CD4-positive, CD25-positive, alpha-beta regulatory T cell (primary cell): ENCODE measurements around the gene ATP6V0E1. TPM values are rescaled to one million over a fixed set of nuclear protein-coding genes. Genes with fewer than 3 reads are reported as not detected.
"Not testable (repeated sequence)": the region's sequence is repeated elsewhere in the genome, so short reads cannot be mapped to it uniquely, and the experiment has no call there.

Source experiments
- ATAC-seq, 2 donors: fragments of 150-1000 bp; cut with Tn5 transposase; one replicate each; pipeline ENCODE4 v1.10.0; 2021; ENCODE audit warnings: low read depth in 2 of 2, moderate number of reproducible peaks in 2 of 2, moderate library complexity in 1 of 2
- DNase-seq, 3 donors: peaks; one replicate each; pipeline versions ENCODE4 v3.0.0 to v3.0.0-alpha.2; 2012 to 2022; ENCODE audit warnings: mixed read lengths in 1 of 3
- H3K27ac ChIP-seq: one replicate; pipeline ENCODE4 v1.7.0; 2013; ENCODE audit warnings: mild to moderate bottlenecking, low read length; ENCODE audit not compliant: insufficient read depth, poor library complexity, severe bottlenecking
- H3K27me3 ChIP-seq: one replicate; pipeline ENCODE4 v1.7.0; 2013; ENCODE audit warnings: low read length; ENCODE audit not compliant: control insufficient read depth, insufficient read depth
- H3K36me3 ChIP-seq: one replicate; pipeline ENCODE4 v1.7.0; 2013; ENCODE audit warnings: mild to moderate bottlenecking, low read length, moderate library complexity; ENCODE audit not compliant: control insufficient read depth, insufficient read depth
- H3K4me1 ChIP-seq: 2 replicates; pipeline ENCODE4 v1.7.0; 2013; ENCODE audit warnings: mild to moderate bottlenecking, low read length; ENCODE audit not compliant: insufficient read depth, control insufficient read depth, poor library complexity, severe bottlenecking
- H3K4me3 ChIP-seq: one replicate; pipeline ENCODE4 v1.7.0; 2013; ENCODE audit warnings: low read depth, mild to moderate bottlenecking, low read length, moderate library complexity
- H3K9me3 ChIP-seq, 2 experiments: 1 replicate in 1 of 2; 2 replicates in 1 of 2; pipeline ENCODE4 v1.7.0; 2013; ENCODE audit warnings: low read length in 2 of 2, mild to moderate bottlenecking in 1 of 2, moderate library complexity in 1 of 2; ENCODE audit not compliant: control insufficient read depth in 2 of 2
- H3K27ac Mint-ChIP-seq, 3 donors: one replicate each; pipeline ENCODE4 v1.8.0; 2020 to 2022; ENCODE audit warnings: mild to moderate bottlenecking in 3 of 3, mixed read lengths in 3 of 3, moderate library complexity in 2 of 3
- H3K27me3 Mint-ChIP-seq: one replicate; pipeline ENCODE4 v1.8.0; 2022; ENCODE audit warnings: mild to moderate bottlenecking, mixed read lengths
- H3K36me3 Mint-ChIP-seq: one replicate; pipeline ENCODE4 v1.8.0; 2020; ENCODE audit warnings: mixed read lengths
- H3K4me1 Mint-ChIP-seq, 4 donors: one replicate each; pipeline ENCODE4 v1.8.0; 2020 to 2022; ENCODE audit warnings: mixed read lengths in 4 of 4, mild to moderate bottlenecking in 1 of 4
- H3K4me3 Mint-ChIP-seq, 4 donors: one replicate each; pipeline ENCODE4 v1.8.0; 2020 to 2022; ENCODE audit warnings: mild to moderate bottlenecking in 4 of 4, mixed read lengths in 4 of 4, moderate library complexity in 3 of 4
- H3K9me3 Mint-ChIP-seq, 7 donors: one replicate each; pipeline ENCODE4 v1.8.0; 2020 to 2022; ENCODE audit warnings: mixed read lengths in 7 of 7, mild to moderate bottlenecking in 3 of 7, moderate library complexity in 2 of 7
- polyA plus RNA-seq, 4 donors: library from polyadenylated mRNA; unstranded; fragments of 300-500 nt; fragmentation: Illumina TruSeq; gene quantifications; one replicate each; pipeline ENCODE4 v1.2.3, GENCODE V29; 2021
- total RNA-seq: library from RNA; stranded (reverse); gene quantifications from one replicate; pipeline ENCODE4 v1.2.3, GENCODE V29; 2022

ATP6V0E1 gene
- total and polyA plus RNA-seq, 5 donors from 2014 or later, result 106 to 691 (median 499) TPM

- not testable (repeated sequence) for H3K27me3 Mint-ChIP-seq, DNase-seq, ATAC-seq, H3K4me3 ChIP-seq, H3K4me3 Mint-ChIP-seq, H3K27me3 ChIP-seq, H3K9me3 ChIP-seq, H3K36me3 ChIP-seq, H3K9me3 Mint-ChIP-seq
- Mint-ChIP-seq H3K36me3 (peaks cover 12% of the 10 kb centered on the region), H3K27ac (peak overlapping the region in 2 of 3 donors; percentile 91 to 93), H3K4me1 (peaks cover 21 to 44% (median 33%) of the 10 kb centered on the region in 4 donors)
- H3K27ac ChIP-seq, result peak overlapping the region; percentile 1
- peaks cover 48% of the 10 kb centered on the region for H3K4me1 ChIP-seq
Measured at GRCh38 chr5:173032096-173032495, 48.5 kb downstream of the ATP6V0E1 start.

GRCh38 chr5:173032730-173033129 is 49.2 kb downstream of the ATP6V0E1 start:
- ATAC-seq, result no peak

GRCh38 chr5:173033923-173034322 is 50.4 kb downstream of the ATP6V0E1 start:
- ATAC-seq (no peak), DNase-seq (no peak)
- peak overlapping the region; percentile 37 for H3K27ac ChIP-seq
- Mint-ChIP-seq H3K9me3 (peaks cover 0 to 2% (median 0%) of the 10 kb centered on the region in 7 donors), H3K27me3 (no peaks in the 10 kb centered on the region), H3K4me1 (peaks cover 31 to 60% (median 41%) of the 10 kb centered on the region in 4 donors), H3K36me3 (peaks cover 14% of the 10 kb centered on the region), H3K4me3 (peak overlapping the region in 3 of 4 donors; percentile 21 to 82 (median 43)), H3K27ac (peak overlapping the region; percentile 91 to 99 (median 91))
- H3K36me3 ChIP-seq, result no peaks in the 10 kb centered on the region
- no peaks in the 10 kb centered on the region for H3K27me3 ChIP-seq
- no peak overlapping the region for H3K4me3 ChIP-seq
- no peaks in the 10 kb centered on the region for H3K9me3 ChIP-seq
- peaks cover 43% of the 10 kb centered on the region for H3K4me1 ChIP-seq

More at GRCh38 chr5:173032730-173033129, 49.2 kb downstream of the ATP6V0E1 start:
- H3K4me1 ChIP-seq, result peaks cover 50% of the 10 kb centered on the region
- no peaks in the 10 kb centered on the region for H3K27me3 Mint-ChIP-seq
- no peaks in the 10 kb centered on the region for H3K36me3 ChIP-seq
- peak overlapping the region; percentile 37 for H3K27ac ChIP-seq
- H3K4me1 Mint-ChIP-seq, result peaks cover 24 to 51% (median 38%) of the 10 kb centered on the region in 4 donors
- peak overlapping the region; percentile 32 to 93 (median 91) for H3K27ac Mint-ChIP-seq
- peaks cover 0 to 2% (median 0%) of the 10 kb centered on the region in 7 donors for H3K9me3 Mint-ChIP-seq
- no peak overlapping the region for H3K4me3 ChIP-seq
- no peak for DNase-seq
- H3K4me3 Mint-ChIP-seq, result no peak overlapping the region
- no peaks in the 10 kb centered on the region for H3K27me3 ChIP-seq
- H3K36me3 Mint-ChIP-seq, result peaks cover 14% of the 10 kb centered on the region
- no peaks in the 10 kb centered on the region for H3K9me3 ChIP-seq

- Mint-ChIP-seq H3K27me3 (no peaks in the 10 kb centered on the region), H3K27ac (peak overlapping the region; percentile 91 to 99 (median 95)), H3K9me3 (peaks cover 0 to 2% (median 0%) of the 10 kb centered on the region in 7 donors), H3K36me3 (peaks cover 14% of the 10 kb centered on the region), H3K4me3 (peak overlapping the region; percentile 82 to 92 (median 85)), H3K4me1 (peaks cover 42 to 76% (median 52%) of the 10 kb centered on the region in 4 donors)
- DNase-seq, result peak in 1 of 3 donors; percentile 11
- Histone ChIP-seq H3K27me3 (no peaks in the 10 kb centered on the region), H3K4me3 (peak overlapping the region; percentile 77), H3K36me3 (no peaks in the 10 kb centered on the region), H3K9me3 (no peaks in the 10 kb centered on the region), H3K27ac (peak overlapping the region; percentile 84), H3K4me1 (peaks cover 41% of the 10 kb centered on the region)
- ATAC-seq, result no peak
Measured at GRCh38 chr5:173035904-173036707, 52.5 kb downstream of the ATP6V0E1 start.

GRCh38 chr5:173039188-173039587 is 55.6 kb downstream of the ATP6V0E1 start:
- peaks cover 0 to 2% (median 0%) of the 10 kb centered on the region in 7 donors for H3K9me3 Mint-ChIP-seq
- Histone ChIP-seq H3K27ac (peak overlapping the region; percentile 19), H3K4me1 (peaks cover 41% of the 10 kb centered on the region), H3K27me3 (no peaks in the 10 kb centered on the region), H3K36me3 (no peaks in the 10 kb centered on the region), H3K9me3 (no peaks in the 10 kb centered on the region), H3K4me3 (no peak overlapping the region)
- peaks cover 35 to 64% (median 46%) of the 10 kb centered on the region in 4 donors for H3K4me1 Mint-ChIP-seq
- ATAC-seq, result no peak
- H3K27me3 Mint-ChIP-seq, result no peaks in the 10 kb centered on the region
- no peak for DNase-seq
- peaks cover 14% of the 10 kb centered on the region for H3K36me3 Mint-ChIP-seq
- peak overlapping the region; percentile 47 to 79 (median 64) for H3K27ac Mint-ChIP-seq
- H3K4me3 Mint-ChIP-seq, result peak overlapping the region in 2 of 4 donors; percentile 30 to 82

GRCh38 chr5:173039964-173040363 is 56.4 kb downstream of the ATP6V0E1 start:
- no peaks in the 10 kb centered on the region for H3K9me3 Mint-ChIP-seq
- no peak for DNase-seq
- H3K27ac ChIP-seq, result peak overlapping the region; percentile 19
- H3K4me3 Mint-ChIP-seq, result peak overlapping the region in 1 of 4 donors; percentile 30
- H3K9me3 ChIP-seq, result no peaks in the 10 kb centered on the region
- peaks cover 27 to 56% (median 39%) of the 10 kb centered on the region in 4 donors for H3K4me1 Mint-ChIP-seq
- H3K27ac Mint-ChIP-seq, result peak overlapping the region; percentile 70 to 94 (median 79)
- H3K4me1 ChIP-seq, result peaks cover 34% of the 10 kb centered on the region
- peaks cover 8% of the 10 kb centered on the region for H3K36me3 Mint-ChIP-seq
- H3K27me3 Mint-ChIP-seq, result no peaks in the 10 kb centered on the region
- no peak for ATAC-seq
- H3K27me3 ChIP-seq, result no peaks in the 10 kb centered on the region
- H3K4me3 ChIP-seq, result no peak overlapping the region
- H3K36me3 ChIP-seq, result no peaks in the 10 kb centered on the region

- peak overlapping the region in 1 of 3 donors; percentile 96 for H3K27ac Mint-ChIP-seq
- Histone ChIP-seq H3K4me1 (peaks cover 12% of the 10 kb centered on the region), H3K4me3 (no peak overlapping the region), H3K9me3 (no peaks in the 10 kb centered on the region), H3K27me3 (no peaks in the 10 kb centered on the region), H3K27ac (no peak overlapping the region), H3K36me3 (no peaks in the 10 kb centered on the region)
- no peak for ATAC-seq
- H3K4me1 Mint-ChIP-seq, result peaks cover 16 to 36% (median 23%) of the 10 kb centered on the region in 4 donors
- H3K4me3 Mint-ChIP-seq, result no peak overlapping the region
- peaks cover 2% of the 10 kb centered on the region for H3K36me3 Mint-ChIP-seq
- H3K9me3 Mint-ChIP-seq, result no peaks in the 10 kb centered on the region
- H3K27me3 Mint-ChIP-seq, result no peaks in the 10 kb centered on the region
- DNase-seq, result no peak
Measured at GRCh38 chr5:173041881-173042762, 58.6 kb downstream of the ATP6V0E1 start.
